ENCODE results near the gene TASL. TPM values are rescaled to one million over a fixed set of nuclear protein-coding genes. Genes with fewer than 3 reads are reported as not detected.
"Not testable (repeated sequence)": the region's sequence is repeated elsewhere in the genome, so short reads cannot be mapped to it uniquely, and the experiment has no call there.

TASL gene
- total RNA-seq, 2 experiments from 2014 or later: 0.41 to 0.75 TPM

DNA sequence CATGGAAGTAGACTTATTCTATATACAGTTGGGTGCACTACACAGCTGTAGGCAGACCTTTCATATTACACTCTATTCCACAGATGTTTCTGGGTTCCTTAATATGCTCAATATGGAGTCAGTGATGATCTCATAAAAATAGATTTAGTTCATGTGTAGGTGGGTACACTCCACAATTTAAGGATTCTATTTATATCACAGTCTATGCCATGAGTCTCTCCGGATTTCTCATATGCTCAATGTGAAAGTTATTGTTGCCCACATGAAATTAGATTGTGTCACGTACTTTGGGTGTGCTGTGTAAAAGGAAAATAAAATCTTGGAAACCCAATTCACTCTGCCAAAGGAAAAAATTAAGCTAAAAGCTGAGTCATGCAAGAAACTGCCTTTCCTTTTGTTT lies 32.5 kb upstream of the TASL start:
- no peak for DNase-seq
- no peaks in the 10 kb centered on the region for H3K27me3 ChIP-seq (ENCODE audit: control insufficient read depth in 1 of 2, insufficient read depth in 2 of 2, low read length in 2 of 2)
- no peak overlapping the region for H3K27ac ChIP-seq (ENCODE audit: low read depth in 1 of 2, low read length in 2 of 2)
- Mint-ChIP-seq H3K4me1 (ENCODE audit: low read depth) (no peaks in the 10 kb centered on the region), H3K36me3 (ENCODE audit: low read depth) (no peaks in the 10 kb centered on the region), H3K4me3 (no peak overlapping the region), H3K9me3 (no peaks in the 10 kb centered on the region), H3K27ac (no peak overlapping the region), H3K27me3 (no peaks in the 10 kb centered on the region)
- H3K9me3 ChIP-seq (ENCODE audit: control insufficient read depth in 1 of 2, insufficient read depth in 1 of 2, low read length in 2 of 2): no peaks in the 10 kb centered on the region
- no peaks in the 10 kb centered on the region for H3K4me1 ChIP-seq (ENCODE audit: insufficient read depth, low read length)
- TF ChIP-seq, protein P1, sequence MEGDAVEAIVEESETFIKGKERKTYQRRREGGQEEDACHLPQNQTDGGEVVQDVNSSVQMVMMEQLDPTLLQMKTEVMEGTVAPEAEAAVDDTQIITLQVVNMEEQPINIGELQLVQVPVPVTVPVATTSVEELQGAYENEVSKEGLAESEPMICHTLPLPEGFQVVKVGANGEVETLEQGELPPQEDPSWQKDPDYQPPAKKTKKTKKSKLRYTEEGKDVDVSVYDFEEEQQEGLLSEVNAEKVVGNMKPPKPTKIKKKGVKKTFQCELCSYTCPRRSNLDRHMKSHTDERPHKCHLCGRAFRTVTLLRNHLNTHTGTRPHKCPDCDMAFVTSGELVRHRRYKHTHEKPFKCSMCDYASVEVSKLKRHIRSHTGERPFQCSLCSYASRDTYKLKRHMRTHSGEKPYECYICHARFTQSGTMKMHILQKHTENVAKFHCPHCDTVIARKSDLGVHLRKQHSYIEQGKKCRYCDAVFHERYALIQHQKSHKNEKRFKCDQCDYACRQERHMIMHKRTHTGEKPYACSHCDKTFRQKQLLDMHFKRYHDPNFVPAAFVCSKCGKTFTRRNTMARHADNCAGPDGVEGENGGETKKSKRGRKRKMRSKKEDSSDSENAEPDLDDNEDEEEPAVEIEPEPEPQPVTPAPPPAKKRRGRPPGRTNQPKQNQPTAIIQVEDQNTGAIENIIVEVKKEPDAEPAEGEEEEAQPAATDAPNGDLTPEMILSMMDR (IDR thresholded peaks at IDR 0.05): no peak
- ChIA-PET CTCF (no interaction called here), POLR2A (no interaction called here)
- intact Hi-C loops (cut with DNase I, micrococcal nuclease): no loop called here
- no peak overlapping the region for H3K4me3 ChIP-seq (ENCODE audit: low read length)
- no peaks in the 10 kb centered on the region for H3K36me3 ChIP-seq (ENCODE audit: insufficient read depth, low read length)
- no peak for ATAC-seq (ENCODE audit: poor library complexity)

DNA sequence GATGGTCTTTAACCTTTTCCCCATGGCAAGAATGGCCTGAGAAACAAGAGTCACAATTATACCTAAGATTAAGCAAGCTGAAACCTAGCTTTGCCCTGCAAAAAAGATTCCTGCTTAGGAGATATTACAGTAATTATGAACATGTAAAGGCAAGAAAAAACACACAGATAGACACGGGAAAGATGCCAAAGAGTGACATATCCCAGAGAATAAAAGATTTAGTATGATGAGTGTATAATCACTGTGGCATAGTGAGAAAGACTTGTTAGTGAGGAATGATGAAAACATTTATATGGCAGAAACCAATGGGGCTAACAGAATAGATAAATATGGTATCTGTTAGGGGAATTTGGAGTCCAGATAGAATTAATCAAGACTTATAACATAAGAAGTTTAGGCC lies 29.6 kb upstream of the TASL start:
- no peaks in the 10 kb centered on the region for H3K4me1 ChIP-seq (ENCODE audit: insufficient read depth, low read length)
- DNase-seq (no peak), ATAC-seq (ENCODE audit: poor library complexity) (no peak)
- no peaks in the 10 kb centered on the region for H3K36me3 Mint-ChIP-seq (ENCODE audit: low read depth)
- no peaks in the 10 kb centered on the region for H3K36me3 ChIP-seq (ENCODE audit: insufficient read depth, low read length)
- TF ChIP-seq, protein P1 (IDR thresholded peaks at IDR 0.05): no peak
- H3K4me3 Mint-ChIP-seq: no peak overlapping the region
- H3K27ac Mint-ChIP-seq: no peak overlapping the region
- no peak overlapping the region for H3K4me3 ChIP-seq (ENCODE audit: low read length)
- no peaks in the 10 kb centered on the region for H3K9me3 Mint-ChIP-seq
- ChIA-PET CTCF (no interaction called here), POLR2A (no interaction called here)
- no peak overlapping the region for H3K27ac ChIP-seq (ENCODE audit: low read depth in 1 of 2, low read length in 2 of 2)
- no peaks in the 10 kb centered on the region for H3K4me1 Mint-ChIP-seq (ENCODE audit: low read depth)
- H3K27me3 ChIP-seq (ENCODE audit: control insufficient read depth in 1 of 2, insufficient read depth in 2 of 2, low read length in 2 of 2): no peaks in the 10 kb centered on the region
- no peaks in the 10 kb centered on the region for H3K27me3 Mint-ChIP-seq
- no peaks in the 10 kb centered on the region for H3K9me3 ChIP-seq (ENCODE audit: control insufficient read depth in 1 of 2, insufficient read depth in 1 of 2, low read length in 2 of 2)
- intact Hi-C loops (cut with DNase I, micrococcal nuclease): no loop called here

DNA sequence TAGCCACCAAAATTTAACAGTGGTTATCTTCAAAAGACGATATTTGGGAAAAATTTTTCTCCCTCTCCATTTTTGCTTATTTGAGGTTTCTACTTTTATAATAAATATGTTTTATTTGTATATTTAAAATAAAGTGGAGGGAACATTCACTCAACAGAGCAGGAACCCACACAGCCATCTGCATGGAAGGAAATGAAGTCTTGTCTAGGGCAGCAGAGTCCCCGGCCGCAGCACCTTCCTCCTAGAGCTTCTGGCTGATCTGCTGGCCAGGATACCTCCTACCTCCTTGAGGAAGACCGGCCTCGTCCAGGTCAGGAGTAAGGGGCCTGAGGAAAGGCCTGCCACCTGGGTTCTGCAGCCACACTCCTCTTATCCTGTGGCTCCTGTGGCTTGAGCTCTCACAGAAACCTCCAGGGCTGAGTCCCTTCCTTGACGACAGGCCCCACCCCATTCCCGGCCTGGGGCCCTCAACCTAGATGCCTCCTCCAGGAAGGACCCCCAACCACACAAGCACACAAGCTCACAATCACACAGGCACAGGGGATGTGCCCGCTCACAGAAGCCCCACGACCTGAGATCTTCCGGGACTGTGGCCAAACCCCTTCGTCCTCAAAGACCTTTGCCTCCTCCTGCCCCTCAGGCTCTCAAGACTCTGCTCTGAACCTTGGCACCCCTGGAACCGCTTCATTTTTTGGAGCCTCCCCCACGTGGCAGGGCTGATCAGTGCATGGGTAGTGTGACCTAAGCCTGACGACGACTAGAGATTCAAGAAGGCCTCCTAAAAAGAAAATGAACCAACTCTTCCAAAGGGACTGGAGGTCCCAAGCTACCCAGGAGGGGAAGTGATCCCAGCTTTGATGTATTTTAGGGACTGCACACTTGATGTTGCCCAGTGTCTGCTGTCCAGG lies 23.0 kb upstream of the TASL start:
- H3K36me3 ChIP-seq (ENCODE audit: insufficient read depth, low read length); H3K9me3 Mint-ChIP-seq; H3K4me1 Mint-ChIP-seq (ENCODE audit: low read depth); H3K4me3 Mint-ChIP-seq; H3K4me3 ChIP-seq (ENCODE audit: low read length); H3K27me3 Mint-ChIP-seq; DNase-seq; H3K27me3 ChIP-seq (ENCODE audit: control insufficient read depth in 1 of 2, insufficient read depth in 2 of 2, low read length in 2 of 2); H3K36me3 Mint-ChIP-seq (ENCODE audit: low read depth); CTCF ChIA-PET; H3K27ac Mint-ChIP-seq; POLR2A ChIA-PET; H3K27ac ChIP-seq (ENCODE audit: low read depth in 1 of 2, low read length in 2 of 2); H3K9me3 ChIP-seq (ENCODE audit: control insufficient read depth in 1 of 2, insufficient read depth in 1 of 2, low read length in 2 of 2); H3K4me1 ChIP-seq (ENCODE audit: insufficient read depth, low read length); intact Hi-C loops (cut with DNase I, micrococcal nuclease): not testable (repeated sequence)
- peak; percentile 57 for ATAC-seq (ENCODE audit: poor library complexity)
